OCI-LY3 (cell line): ENCODE measurements around the gene TSPAN10.
A peak's percentile ranks its signal among the peaks of the same experiment; 100 is the strongest.

Experiments
- H2AFZ ChIP-seq: fragments of 200-600, 300-600 bp; shearing (Covaris generic); 2 replicates; pipeline ENCODE4 v1.6.0; 2014; ENCODE audit warnings: antibody characterized with exemption, low read depth, low read length
- H3K27ac ChIP-seq: fragments of 200-600, 300-600 bp; sonication (generic); 2 replicates; pipeline ENCODE4 v1.5.1; 2014; ENCODE audit warnings: mild to moderate bottlenecking, low read length, moderate library complexity, mixed read lengths
- H3K27me3 ChIP-seq: fragments of 200-600, 300-600 bp; sonication (generic); 2 replicates; pipeline ENCODE4 v1.6.1; 2014; ENCODE audit warnings: low read depth, low read length, mixed read lengths
- H3K36me3 ChIP-seq: fragments of 200-600, 300-600 bp; sonication (generic); replicated peaks from 2 replicates; pipeline ENCODE3; 2014; ENCODE audit warnings: low read depth, low read length, mixed read lengths
- H3K4me1 ChIP-seq: fragments of 300-600, 200-600 bp; sonication (generic); 2 replicates; pipeline ENCODE4 v1.6.1; 2014; ENCODE audit warnings: low read length, mixed read lengths
- H3K4me2 ChIP-seq: fragments of 200-600, 300-600 bp; sonication (generic); 2 replicates; pipeline ENCODE4 v1.6.1; 2014; ENCODE audit warnings: low read length, mixed read lengths
- H3K4me3 ChIP-seq: fragments of 300-600, 200-600 bp; sonication (generic); 2 replicates; pipeline ENCODE4 v1.5.1; 2014; ENCODE audit warnings: antibody characterized with exemption, mild to moderate bottlenecking, low read length, moderate library complexity
- H3K79me2 ChIP-seq: fragments of 300-600, 200-600 bp; shearing (Covaris generic); 2 replicates; pipeline ENCODE4 v1.6.1; 2014; ENCODE audit warnings: mild to moderate bottlenecking, low read length, mixed read lengths
- H3K9ac ChIP-seq: fragments of 300-600, 200-600 bp; shearing (Covaris generic); 2 replicates; pipeline ENCODE4 v1.6.0; 2014; ENCODE audit warnings: mild to moderate bottlenecking, low read length, moderate library complexity
- H3K9me3 ChIP-seq: fragments of 200-600, 300-600 bp; shearing (Covaris generic); 2 replicates; pipeline ENCODE4 v1.6.1; 2014; ENCODE audit warnings: low read length, mixed read lengths; ENCODE audit not compliant: insufficient read depth
- H4K20me1 ChIP-seq: fragments of 200-600, 300-600 bp; sonication (generic); 2 replicates; pipeline ENCODE4 v1.6.1; 2016; ENCODE audit warnings: low read length, mixed read lengths; ENCODE audit not compliant: insufficient read depth
- CTCF ChIP-seq: fragments of 200-600, 300-600 bp; sonication (generic); IDR thresholded peaks from 2 replicates; pipeline ENCODE4 v1.5.1; 2014; ENCODE audit warnings: antibody characterized with exemption, low read length, low read depth
- EZH2phosphoT487 ChIP-seq: fragments of 200-600 bp; shearing (Covaris generic); IDR thresholded peaks from 2 replicates; pipeline ENCODE4 v1.6.1; 2018; ENCODE audit warnings: antibody characterized with exemption, mixed run types, low read depth

Gene TSPAN10

GRCh38 chr17:81682565-81683207 lies 45.7 kb downstream of the TSPAN10 start:
- TF ChIP-seq CTCF = no peak
- TF ChIP-seq EZH2phosphoT487 = no peak
- Histone ChIP-seq H3K4me3 (peak overlapping the region; percentile 87), H3K4me2 (peak overlapping the region; percentile 97), H3K36me3 (peaks cover 10% of the 10 kb centered on the region), H3K9ac (peak overlapping the region; percentile 81), H3K4me1 (peaks cover 18% of the 10 kb centered on the region), H3K9me3 (no peaks in the 10 kb centered on the region), H3K27me3 (no peaks in the 10 kb centered on the region), H3K27ac (peak overlapping the region; percentile 38; the same call in 1 of the 2 replicates), H2AFZ (0 out of 2 replicates have a peak overlapping the region, but pooled peaks have one; percentile 10), H3K79me2 (peaks cover 56% of the 10 kb centered on the region), H4K20me1 (0 out of 2 replicates have a peak, but pooled peaks cover 6% of the 10 kb centered on the region)

GRCh38 chr17:81683208-81683583 lies 46.2 kb downstream of the TSPAN10 start:
- Histone ChIP-seq H3K4me3 (peak overlapping the region; percentile 87), H3K9me3 (no peaks in the 10 kb centered on the region), H3K27ac (peak overlapping the region; percentile 38), H3K79me2 (peaks cover 56% of the 10 kb centered on the region), H3K4me1 (peaks cover 18% of the 10 kb centered on the region), H3K27me3 (no peaks in the 10 kb centered on the region), H4K20me1 (0 out of 2 replicates have a peak, but pooled peaks cover 6% of the 10 kb centered on the region), H3K36me3 (peaks cover 10% of the 10 kb centered on the region), H2AFZ (0 out of 2 replicates have a peak overlapping the region, but pooled peaks have one; percentile 10), H3K4me2 (peak overlapping the region; percentile 97), H3K9ac (peak overlapping the region; percentile 81)
- no peak for TF ChIP-seq CTCF
- no peak for TF ChIP-seq EZH2phosphoT487

GRCh38 chr17:81683584-81684441 lies 46.8 kb downstream of the TSPAN10 start, which contains the start of the genes ARL16 and HGS:
ARL16 (minus strand) TSS chr17:81683797; CDS start chr17:81683753, 44 bp downstream.
HGS (plus strand) TSS chr17:81684011; CDS start chr17:81684067, 56 bp downstream.
- peak within 1 kb of the TSS; percentile 100 for H3K4me2 ChIP-seq
- H3K4me1 ChIP-seq = peaks cover 18% of the 10 kb centered on the region
- peak within 1 kb of the TSS; percentile 84 for H3K9ac ChIP-seq
- no peaks in the 10 kb centered on the region for H3K9me3 ChIP-seq
- H4K20me1 ChIP-seq = 0 out of 2 replicates have a peak, but pooled peaks cover 6% of the 10 kb centered on the region
- H3K27ac ChIP-seq = peak within 1 kb of the TSS; percentile 38
- H3K27me3 ChIP-seq = no peaks in the 10 kb centered on the region
- H3K4me3 ChIP-seq = peak within 1 kb of the TSS; percentile 87
- TF ChIP-seq EZH2phosphoT487 = no peak
- TF ChIP-seq CTCF = no peak
- 0 out of 2 replicates have a peak within 1 kb of the TSS, but pooled peaks have one; percentile 10 for H2AFZ ChIP-seq
- peaks cover 10% of the 10 kb centered on the region for H3K36me3 ChIP-seq
- H3K79me2 ChIP-seq = peaks cover 56% of the 10 kb centered on the region

GRCh38 chr17:81684442-81684911 lies 47.5 kb downstream of the TSPAN10 start:
- peaks cover 10% of the 10 kb centered on the region for H3K36me3 ChIP-seq

More at GRCh38 chr17:81684442-81684911, 47.5 kb downstream of the TSPAN10 start:
- H3K27me3 ChIP-seq = no peaks in the 10 kb centered on the region
- TF ChIP-seq CTCF (no peak), EZH2phosphoT487 (no peak)
- peak overlapping the region; percentile 87 for H3K4me3 ChIP-seq
- H3K9ac ChIP-seq = peak overlapping the region; percentile 84
- H4K20me1 ChIP-seq = 0 out of 2 replicates have a peak, but pooled peaks cover 6% of the 10 kb centered on the region
- H3K4me1 ChIP-seq = peaks cover 18% of the 10 kb centered on the region
- H3K9me3 ChIP-seq = no peaks in the 10 kb centered on the region
- H2AFZ ChIP-seq = no peak overlapping the region
- peaks cover 56% of the 10 kb centered on the region for H3K79me2 ChIP-seq
- peak overlapping the region; percentile 100 for H3K4me2 ChIP-seq
- peak overlapping the region; percentile 28; the same call in 1 of the 2 replicates for H3K27ac ChIP-seq
